CD1c-positive myeloid dendritic cell (primary cell): ENCODE data around the gene ORC3.
"Not testable (repeated sequence)": the region's sequence is repeated elsewhere in the genome, so short reads cannot be mapped to it uniquely, and the experiment has no call there.

Experiments used
- DNase-seq: peaks from one replicate; pipeline ENCODE4 v3.0.0-alpha.2; 2016; ENCODE audit errors: extremely low spot score

The ORC3 gene

DNA sequence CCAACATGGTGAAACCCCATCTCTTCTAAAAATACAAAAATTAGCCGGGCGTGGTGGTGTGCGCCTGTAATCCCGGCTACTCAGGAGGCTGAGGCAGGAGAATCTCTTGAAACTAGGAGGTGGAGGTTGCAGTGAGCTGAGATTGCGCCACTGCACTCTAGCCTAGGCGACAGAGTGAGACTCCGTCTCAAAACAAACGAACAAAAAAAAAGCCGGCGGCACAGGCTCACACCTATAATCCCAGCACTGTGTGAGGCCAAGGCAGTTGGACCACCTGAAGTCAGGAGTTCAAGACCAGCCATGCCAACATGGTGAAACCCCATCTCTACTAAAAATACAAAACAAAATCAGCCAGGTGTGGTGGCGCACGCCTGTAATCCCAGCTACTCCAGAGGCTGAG lies 106.9 kb downstream of the ORC3 start:
- not testable (repeated sequence) for DNase-seq

DNA sequence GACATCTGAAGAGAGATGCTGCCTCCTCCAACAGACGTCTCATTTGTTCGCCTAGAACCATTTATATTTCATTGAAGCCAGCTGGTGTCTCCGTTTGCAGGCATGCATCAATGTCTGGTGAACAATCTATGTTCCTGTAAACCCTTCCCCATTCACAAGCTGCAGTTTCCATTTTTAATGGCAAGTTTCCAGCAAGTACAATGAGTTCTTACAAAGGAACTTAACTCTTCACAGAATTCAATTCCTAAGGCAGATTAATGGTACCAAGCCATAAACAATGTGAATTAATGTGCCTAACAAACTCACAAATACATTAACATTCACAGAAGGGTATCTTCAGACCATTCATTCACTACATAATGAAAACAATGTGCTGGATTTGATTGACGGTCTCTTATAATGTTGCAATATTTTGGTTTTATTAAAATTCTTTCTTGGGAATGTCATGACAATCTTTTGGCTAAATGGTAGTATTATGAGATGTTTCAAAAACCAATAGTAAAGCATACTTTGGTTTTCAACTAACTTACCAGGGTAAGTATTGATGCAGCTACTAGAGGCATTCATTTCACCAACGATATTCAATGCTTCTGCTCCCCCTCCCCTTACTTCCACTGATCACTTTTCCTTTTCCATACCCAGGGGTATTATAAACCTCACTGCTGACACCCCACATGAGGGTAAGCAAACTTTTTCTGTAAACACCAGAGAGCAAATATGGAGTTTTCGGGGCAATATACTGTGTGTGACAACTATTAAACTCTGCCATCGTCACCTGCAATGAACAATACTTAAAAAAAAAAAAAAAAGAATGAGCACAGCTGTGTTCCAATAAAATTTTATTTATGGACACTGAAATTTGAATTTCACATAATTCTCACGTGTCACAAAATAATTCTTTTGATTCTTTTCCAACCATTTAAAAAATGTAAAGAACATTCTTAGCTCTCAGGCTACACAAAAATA lies 107.9 kb downstream of the ORC3 start:
- DNase-seq, result peak; percentile 82

- peak; percentile 88 for DNase-seq
These were observed 108.6 kb downstream of the ORC3 start for GRCh38 chr6:87698547-87699006.

GRCh38 chr6:87699576-87699975 lies 109.6 kb downstream of the ORC3 start:
- no peak for DNase-seq

GRCh38 chr6:87700397-87701343 lies 110.7 kb downstream of the ORC3 start:
- DNase-seq, result peak; percentile 75

DNA sequence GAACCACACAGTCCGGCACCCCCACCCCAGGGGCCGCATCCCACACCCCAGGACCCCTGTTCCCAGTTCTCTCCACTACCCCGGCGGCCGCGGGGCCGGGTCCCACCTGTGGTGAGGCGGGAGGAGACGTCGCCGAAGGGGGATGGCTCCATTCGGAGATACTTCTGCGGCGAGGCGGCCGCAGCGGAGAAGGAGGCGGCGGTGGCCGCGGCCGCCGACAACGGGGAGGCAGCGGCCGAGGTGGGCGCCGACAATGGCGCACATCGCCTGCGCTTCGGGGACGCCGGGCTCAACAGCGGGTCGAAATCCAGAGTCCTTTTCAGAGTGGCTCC lies 111.4 kb downstream of the ORC3 start:
- DNase-seq, result no peak

- DNase-seq, result peak; percentile 100
These were observed 112.0 kb downstream of the ORC3 start, which contains the start of gene AKIRIN2 for GRCh38 chr6:87701676-87702588. Gene AKIRIN2, minus strand, starts transcription at chr6:87702233. Its CDS starts 549 bp downstream, at chr6:87701684.

GRCh38 chr6:87702589-87702945 lies 112.6 kb downstream of the ORC3 start:
- no peak for DNase-seq

- DNase-seq, result peak; percentile 35
These were observed 113.1 kb downstream of the ORC3 start for GRCh38 chr6:87703039-87703438.

- no peak for DNase-seq
These were observed 115.2 kb downstream of the ORC3 start for GRCh38 chr6:87705070-87705691.

- no peak for DNase-seq
These were observed 116.4 kb downstream of the ORC3 start for GRCh38 chr6:87706187-87706966.

- not testable (repeated sequence) for DNase-seq
These were observed 118.9 kb downstream of the ORC3 start for GRCh38 chr6:87708581-87709427.

- no peak for DNase-seq
These were observed 120.2 kb downstream of the ORC3 start for GRCh38 chr6:87710090-87710489.

- not testable (repeated sequence) for DNase-seq
These were observed 122.8 kb downstream of the ORC3 start for GRCh38 chr6:87712713-87713112.

GRCh38 chr6:87714093-87714842 lies 124.3 kb downstream of the ORC3 start:
- DNase-seq, result no peak
